WERI-Rb-1 (cell line): ENCODE measurements around the gene RBBP5.

ENCODE experiments used
- DNase-seq: peaks from one replicate; pipeline ENCODE4 v3.0.0-alpha.2; 2020
- H3K27ac ChIP-seq: fragments of 250-450 bp; sonication (Bioruptor Pico); 2 replicates; pipeline ENCODE4 v1.5.1; 2020; ENCODE audit warnings: mild to moderate bottlenecking, moderate library complexity
- H3K27me3 ChIP-seq: fragments of 250-450 bp; sonication (Bioruptor Pico); 2 replicates; pipeline ENCODE4 v1.5.1; 2021; ENCODE audit warnings: mild to moderate bottlenecking, low read depth, moderate library complexity; ENCODE audit not compliant: insufficient read depth, severe bottlenecking
- H3K36me3 ChIP-seq: fragments of 250-450 bp; sonication (Bioruptor Pico); 2 replicates; pipeline ENCODE4 v1.5.1; 2020; ENCODE audit warnings: mild to moderate bottlenecking, moderate library complexity
- H3K4me3 ChIP-seq: 2 replicates; pipeline ENCODE4 v1.5.1; 2011; ENCODE audit warnings: low read depth, mild to moderate bottlenecking, control low read depth, low read length
- H3K9me3 ChIP-seq: fragments of 250-450 bp; sonication (Bioruptor Pico); 2 replicates; pipeline ENCODE4 v1.5.1; 2021; ENCODE audit warnings: mild to moderate bottlenecking, moderate library complexity; ENCODE audit not compliant: severe bottlenecking
- CTCF ChIP-seq: IDR thresholded peaks from 2 replicates; pipeline ENCODE4 v1.5.1; 2011; ENCODE audit warnings: low read depth, mild to moderate bottlenecking, control low read depth, inconsistent platforms, low read length

Gene RBBP5

GRCh38 chr1:205068001-205068400 is 53.8 kb downstream of the RBBP5 start:
- H3K27me3 ChIP-seq: no peaks in the 10 kb centered on the region
- peak; percentile 8 for DNase-seq
- no peaks in the 10 kb centered on the region for H3K9me3 ChIP-seq
- no peaks in the 10 kb centered on the region for H3K36me3 ChIP-seq
- H3K4me3 ChIP-seq: no peak overlapping the region
- TF ChIP-seq CTCF: no peak
- H3K27ac ChIP-seq: no peak overlapping the region

GRCh38 chr1:205067031-205067430 is 54.7 kb downstream of the RBBP5 start:
- no peak for TF ChIP-seq CTCF

GRCh38 chr1:205066141-205066818 is 55.5 kb downstream of the RBBP5 start:
- no peaks in the 10 kb centered on the region for H3K36me3 ChIP-seq

More at GRCh38 chr1:205067031-205067430, 54.7 kb downstream of the RBBP5 start:
- H3K36me3 ChIP-seq: no peaks in the 10 kb centered on the region
- H3K27me3 ChIP-seq: no peaks in the 10 kb centered on the region
- DNase-seq: peak; percentile 8
- no peak overlapping the region for H3K4me3 ChIP-seq
- H3K9me3 ChIP-seq: no peaks in the 10 kb centered on the region
- no peak overlapping the region for H3K27ac ChIP-seq

GRCh38 chr1:205065666-205066065 is 56.1 kb downstream of the RBBP5 start:
- TF ChIP-seq CTCF: no peak
- Histone ChIP-seq H3K27ac (no peak overlapping the region), H3K4me3 (no peak overlapping the region), H3K27me3 (no peaks in the 10 kb centered on the region), H3K9me3 (no peaks in the 10 kb centered on the region), H3K36me3 (no peaks in the 10 kb centered on the region)
- DNase-seq: no peak

More at GRCh38 chr1:205066141-205066818, 55.5 kb downstream of the RBBP5 start:
- Histone ChIP-seq H3K27me3 (no peaks in the 10 kb centered on the region), H3K4me3 (no peak overlapping the region), H3K27ac (no peak overlapping the region), H3K9me3 (no peaks in the 10 kb centered on the region)
- TF ChIP-seq CTCF: peak; percentile 74
- peak; percentile 41 for DNase-seq

GRCh38 chr1:205064741-205065316 is 56.9 kb downstream of the RBBP5 start:
- H3K36me3 ChIP-seq: no peaks in the 10 kb centered on the region
- no peaks in the 10 kb centered on the region for H3K27me3 ChIP-seq
- TF ChIP-seq CTCF: no peak
- no peaks in the 10 kb centered on the region for H3K9me3 ChIP-seq
- H3K4me3 ChIP-seq: no peak overlapping the region
- H3K27ac ChIP-seq: no peak overlapping the region
- DNase-seq: no peak
